Thymus (tissue), 11 donors: ENCODE measurements around the gene MYT1. TPM values are rescaled to one million over a fixed set of nuclear protein-coding genes. Genes with fewer than 3 reads are reported as not detected.
"Not testable (repeated sequence)": the region's sequence is repeated elsewhere in the genome, so short reads cannot be mapped to it uniquely, and the experiment has no call there.

Experiments used
- DNase-seq, 9 donors: peaks; one replicate each; pipeline ENCODE4 v3.0.0-alpha.2; 2013; ENCODE audit warnings: low spot score in 9 of 9, low read depth in 6 of 9, missing footprints in 1 of 9
- H3K27ac ChIP-seq, 2 donors: one replicate each; pipeline ENCODE4 v1.5.1; 2013; ENCODE audit warnings: control low read depth in 1 of 2, low read depth in 1 of 2, low read length in 1 of 2, mild to moderate bottlenecking in 1 of 2, moderate library complexity in 1 of 2
- H3K27me3 ChIP-seq, 2 donors: one replicate each; pipeline ENCODE4 v1.5.1; 2013; ENCODE audit warnings: low read length in 1 of 2; ENCODE audit not compliant: control insufficient read depth in 2 of 2, insufficient read depth in 1 of 2
- H3K36me3 ChIP-seq, 2 donors: one replicate each; pipeline ENCODE4 v1.5.1; 2013; ENCODE audit warnings: low read length in 1 of 2, mild to moderate bottlenecking in 1 of 2, moderate library complexity in 1 of 2; ENCODE audit not compliant: control insufficient read depth in 2 of 2, insufficient read depth in 2 of 2
- H3K4me1 ChIP-seq, 2 donors: one replicate each; pipeline ENCODE4 v1.5.1; 2013; ENCODE audit warnings: low read length in 2 of 2; ENCODE audit not compliant: control insufficient read depth in 2 of 2, insufficient read depth in 2 of 2
- H3K4me3 ChIP-seq, 2 donors: one replicate each; pipeline ENCODE4 v1.5.1; 2013; ENCODE audit warnings: low read length in 2 of 2, control low read depth in 1 of 2, mild to moderate bottlenecking in 1 of 2
- H3K9me3 ChIP-seq, 2 donors: one replicate each; pipeline ENCODE4 v1.5.1; 2013; ENCODE audit warnings: low read length in 1 of 2, mild to moderate bottlenecking in 1 of 2; ENCODE audit not compliant: control insufficient read depth in 2 of 2, insufficient read depth in 1 of 2
- WGBS: extraction: QIAGEN DNeasy Blood & Tissue Kit; methylation state at CpG from one replicate; pipeline ENCODE4 v1.1.7; 2013; 5-methylcytosine and 5-hydroxymethylcytosine counted together
- polyA plus RNA-seq: library from polyadenylated mRNA; stranded (reverse); fragments of 200-250 nt; gene quantifications from one replicate; pipeline ENCODE4 v1.2.3, GENCODE V29; 2013
- total RNA-seq: library from RNA; stranded (reverse); fragments of 120-200 nt; gene quantifications from one replicate; pipeline ENCODE4 v1.2.4, GENCODE V29; 2013
- donor health status: healthy.

The MYT1 gene
- total and polyA plus RNA-seq, 2 donors = 0.19 to 0.25 TPM

GRCh38 chr20:64234291-64234791 lies 70.1 kb downstream of the MYT1 start:
- DNase-seq = no peak
- no peaks in the 10 kb centered on the region for H3K9me3 ChIP-seq
- H3K27me3 ChIP-seq = no peaks in the 10 kb centered on the region
- H3K27ac ChIP-seq = no peak overlapping the region
- 96% methylated on average over 11 of the region's 11 CpGs for WGBS
- no peaks in the 10 kb centered on the region for H3K4me1 ChIP-seq
- H3K4me3 ChIP-seq = no peak overlapping the region
- H3K36me3 ChIP-seq = no peaks in the 10 kb centered on the region

DNA sequence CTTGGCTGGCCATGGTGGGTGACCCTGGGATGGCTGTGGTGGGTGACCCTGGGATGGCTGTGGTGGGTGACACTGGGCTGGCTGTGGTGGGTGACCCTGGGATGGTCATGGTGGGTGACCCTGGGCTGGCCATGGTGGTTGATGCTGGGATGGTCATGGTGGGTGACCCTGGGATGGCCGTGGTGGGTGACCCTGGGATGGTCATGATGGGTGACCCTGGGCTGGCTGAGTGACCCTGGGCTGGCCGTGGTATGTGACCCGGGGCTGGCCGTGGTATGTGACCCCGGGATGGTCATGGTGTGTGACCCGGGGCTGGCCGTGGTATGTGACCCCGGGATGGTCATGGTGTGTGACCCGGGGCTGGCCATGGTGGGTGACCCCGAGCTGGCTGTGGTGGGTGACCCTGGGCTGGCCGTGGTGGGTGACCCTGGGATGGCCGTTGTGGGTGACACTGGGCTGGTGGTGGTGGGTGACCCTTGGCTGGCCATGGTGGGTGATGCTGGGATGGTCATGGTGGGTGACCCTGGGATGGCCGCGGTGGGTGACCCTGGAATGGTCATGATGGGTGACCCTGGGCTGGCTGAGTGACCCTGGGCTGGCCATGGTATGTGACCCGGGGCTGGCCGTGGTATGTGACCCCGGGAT lies 70.8 kb downstream of the MYT1 start:
- not testable (repeated sequence) for DNase-seq, H3K36me3 ChIP-seq

GRCh38 chr20:64236137-64237088 lies 72.2 kb downstream of the MYT1 start:
- H3K27ac ChIP-seq = no peak overlapping the region
- H3K4me3 ChIP-seq = no peak overlapping the region
- WGBS = 95% methylated on average over 27 of the region's 27 CpGs
- no peaks in the 10 kb centered on the region for H3K9me3 ChIP-seq
- H3K4me1 ChIP-seq = no peaks in the 10 kb centered on the region
- no peak for DNase-seq
- no peaks in the 10 kb centered on the region for H3K36me3 ChIP-seq
- no peaks in the 10 kb centered on the region for H3K27me3 ChIP-seq

More for the DNA sequence above, 70.8 kb downstream of the MYT1 start:
- not testable (repeated sequence) for H3K27ac ChIP-seq, H3K9me3 ChIP-seq, H3K4me1 ChIP-seq, H3K27me3 ChIP-seq, H3K4me3 ChIP-seq
- WGBS = 98% methylated on average over 17 of the region's 17 CpGs

GRCh38 chr20:64237316-64237715 lies 73.1 kb downstream of the MYT1 start:
- 98% methylated on average over 17 of the region's 17 CpGs for WGBS
- Histone ChIP-seq H3K27ac (no peak overlapping the region), H3K36me3 (no peaks in the 10 kb centered on the region), H3K4me1 (no peaks in the 10 kb centered on the region), H3K4me3 (no peak overlapping the region), H3K9me3 (no peaks in the 10 kb centered on the region), H3K27me3 (no peaks in the 10 kb centered on the region)
- DNase-seq = no peak

- Histone ChIP-seq H3K27me3 (peaks cover 0 to 3% of the 10 kb centered on the region in 2 donors), H3K27ac (no peak overlapping the region), H3K4me3 (no peak overlapping the region), H3K4me1 (no peaks in the 10 kb centered on the region), H3K9me3 (no peaks in the 10 kb centered on the region), H3K36me3 (no peaks in the 10 kb centered on the region)
- 94% methylated on average over 11 of the region's 11 CpGs for WGBS
- no peak for DNase-seq
These were observed 74.0 kb downstream of the MYT1 start for GRCh38 chr20:64238115-64238825.

GRCh38 chr20:64238851-64239387 lies 74.7 kb downstream of the MYT1 start:
- Histone ChIP-seq H3K4me3 (no peak overlapping the region), H3K4me1 (no peaks in the 10 kb centered on the region), H3K27me3 (peaks cover 0 to 3% of the 10 kb centered on the region in 2 donors), H3K9me3 (no peaks in the 10 kb centered on the region), H3K36me3 (no peaks in the 10 kb centered on the region), H3K27ac (no peak overlapping the region)
- WGBS = 82% methylated on average over 7 of the region's 7 CpGs
- no peak for DNase-seq

DNA sequence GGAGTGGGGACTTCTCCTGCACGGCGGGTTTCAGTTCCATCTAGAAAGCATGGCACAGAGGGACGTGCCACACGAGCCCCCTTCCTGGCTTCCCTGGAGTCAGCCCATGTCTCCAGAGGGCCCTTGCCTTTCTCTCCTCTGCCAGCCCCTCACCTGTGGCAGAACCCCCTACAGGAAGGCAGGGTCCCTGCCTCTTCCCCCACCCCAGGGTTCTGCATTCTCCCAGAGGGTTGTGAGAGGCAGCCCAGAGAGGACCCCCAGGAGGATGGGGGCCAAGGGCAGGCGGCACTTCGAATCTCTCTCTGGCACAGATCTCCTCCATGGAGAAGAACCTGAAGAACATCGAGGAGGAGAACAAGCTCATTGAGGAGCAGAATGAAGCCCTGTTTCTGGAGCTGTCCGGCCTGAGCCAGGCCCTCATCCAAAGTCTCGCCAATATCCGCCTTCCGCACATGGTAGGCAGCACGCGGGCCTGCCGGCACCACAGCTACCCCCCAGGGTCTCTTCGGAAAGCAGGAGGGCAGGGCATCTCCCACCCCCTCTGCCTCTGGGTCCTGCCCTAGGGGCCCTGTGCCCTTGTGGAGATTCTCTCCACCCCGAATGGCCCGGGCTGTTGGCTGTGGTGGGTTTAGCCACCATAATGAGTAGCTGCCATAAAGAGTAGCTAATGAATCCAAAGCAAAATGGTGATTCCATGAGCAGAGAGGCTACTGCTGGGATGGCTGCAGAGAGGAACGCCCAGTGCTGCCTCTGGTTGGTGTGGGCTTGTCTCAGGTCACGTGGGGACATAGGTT lies 75.4 kb downstream of the MYT1 start:
- Histone ChIP-seq H3K27ac (no peak overlapping the region), H3K9me3 (no peaks in the 10 kb centered on the region), H3K4me3 (no peak overlapping the region), H3K36me3 (no peaks in the 10 kb centered on the region), H3K4me1 (no peaks in the 10 kb centered on the region), H3K27me3 (peaks cover 0 to 5% of the 10 kb centered on the region in 2 donors)
- DNase-seq = no peak
- 95% methylated on average over 19 of the region's 19 CpGs for WGBS

GRCh38 chr20:64240243-64241015 lies 76.2 kb downstream of the MYT1 start:
- Histone ChIP-seq H3K9me3 (no peaks in the 10 kb centered on the region), H3K4me3 (no peak overlapping the region), H3K27me3 (peaks cover 0 to 7% of the 10 kb centered on the region in 2 donors), H3K27ac (no peak overlapping the region), H3K36me3 (no peaks in the 10 kb centered on the region), H3K4me1 (no peaks in the 10 kb centered on the region)
- WGBS = 93% methylated on average over 26 of the region's 26 CpGs
- DNase-seq = no peak
